ENCODE measurements around the gene SRMS. TPM values are rescaled to one million over a fixed set of nuclear protein-coding genes. Genes with fewer than 3 reads are reported as not detected.
A peak's percentile ranks its signal among the peaks of the same experiment; 100 is the strongest.
"Not testable (repeated sequence)": the region's sequence is repeated elsewhere in the genome, so short reads cannot be mapped to it uniquely, and the experiment has no call there.

Gene SRMS
- total RNA-seq, 1 experiment from 2014 or later, result 0.79 TPM

- Histone ChIP-seq H3K14ac (ENCODE audit: insufficient read depth, low read length) (no peak overlapping the region), H3K23ac (ENCODE audit: insufficient read length, low read depth, low read length) (no peak overlapping the region), H2BK15ac (ENCODE audit: low read depth, low read length) (no peak overlapping the region), H2BK12ac (ENCODE audit: insufficient read length, low read depth, low read length) (no peak overlapping the region), H3K4ac (ENCODE audit: low read depth, low read length) (no peak overlapping the region), H3K79me1 (ENCODE audit: insufficient read depth, low read depth, low read length, poor library complexity, severe bottlenecking) (peaks cover 4% of the 10 kb centered on the region), H2BK120ac (ENCODE audit: low read depth, low read length, poor library complexity, severe bottlenecking) (no peak overlapping the region), H2AK5ac (ENCODE audit: insufficient read length, low read length) (no peak overlapping the region), H3T11ph (ENCODE audit: low read length) (no peak overlapping the region), H3K4me1 (ENCODE audit: insufficient read depth, low read length) (no peaks in the 10 kb centered on the region; the same call in 1 of the 2 replicates), H3K27ac (ENCODE audit: insufficient read length, low read depth, low read length) (no peak overlapping the region), H3K56ac (ENCODE audit: insufficient read length, low read depth, low read length) (no peak overlapping the region), H2BK5ac (ENCODE audit: insufficient read length, low read length) (no peak overlapping the region), H4K8ac (replicated peaks; ENCODE audit: insufficient read length, low read depth, low read length) (no peak overlapping the region), H3K4me2 (ENCODE audit: insufficient read depth, insufficient read length, low read length) (no peak overlapping the region), H4K20me1 (ENCODE audit: control insufficient read depth, insufficient read depth, insufficient read length) (no peaks in the 10 kb centered on the region), H3K23me2 (ENCODE audit: insufficient read length, low read depth, low read length, poor library complexity, severe bottlenecking) (peaks cover 10% of the 10 kb centered on the region), H4K91ac (ENCODE audit: insufficient read length, low read depth, low read length) (no peak overlapping the region), H3K18ac (ENCODE audit: insufficient read length, low read depth, low read length) (no peak overlapping the region), H4K5ac (ENCODE audit: insufficient read length, low read depth, low read length) (no peak overlapping the region), H3K27me3 (ENCODE audit: insufficient read depth, low read length) (no peaks in the 10 kb centered on the region), H2AFZ (ENCODE audit: low read length) (no peak overlapping the region), H3K79me2 (ENCODE audit: insufficient read depth, low read length) (no peaks in the 10 kb centered on the region; the same call in 1 of the 2 replicates), H3K9ac (ENCODE audit: extremely low read depth, insufficient read length, low read length) (no peak overlapping the region), H3K9me3 (ENCODE audit: control insufficient read depth, low read depth, low read length) (no peaks in the 10 kb centered on the region), H2BK20ac (ENCODE audit: low read depth, low read length, poor library complexity, severe bottlenecking) (no peak overlapping the region)
- Mint-ChIP-seq H3K27me3 (ENCODE audit: low read depth) (peaks cover 33% of the 10 kb centered on the region), H3K27ac (no peak overlapping the region; a peak in 1 of 7 replicates), H3K9me3 (peaks cover 6 to 20% of the 10 kb centered on the region in 2 experiments), H3K36me3 (ENCODE audit: insufficient read depth in 1 of 3, low read depth in 3 of 3) (peaks cover 3 to 40% (median 9%) of the 10 kb centered on the region in 3 experiments; a peak in 6 of 7 replicates), H3K4me3 (peak overlapping the region in 1 of 2 experiments; percentile 61; a peak in 2 of 5 replicates), H3K4me1 (peaks cover 2 to 24% of the 10 kb centered on the region in 2 experiments; a peak in 2 of 4 replicates)
- TF ChIP-seq CTCF (conservative IDR thresholded peaks at IDR 0.05), result no peak
- DNase-seq, result no peak
- WGBS (ENCODE audit: extremely low coverage, insufficient read length, low lambda C conversion rate), result no CpG with 5 or more reads among the region's 32 CpGs
Measured at GRCh38 chr20:63517376-63518309, 29.9 kb downstream of the SRMS start.

GRCh38 chr20:63514520-63514919 lies 33.0 kb downstream of the SRMS start:
- H3K4me3 Mint-ChIP-seq; H3T11ph ChIP-seq (ENCODE audit: low read length); H3K9ac ChIP-seq (ENCODE audit: extremely low read depth, insufficient read length, low read length); H3K4ac ChIP-seq (ENCODE audit: low read depth, low read length); H2AK5ac ChIP-seq (ENCODE audit: insufficient read length, low read length); H4K20me1 ChIP-seq (ENCODE audit: control insufficient read depth, insufficient read depth, insufficient read length); H3K4me1 ChIP-seq (ENCODE audit: insufficient read depth, low read length); H2BK5ac ChIP-seq (ENCODE audit: insufficient read length, low read length); H4K5ac ChIP-seq (ENCODE audit: insufficient read length, low read depth, low read length); H3K18ac ChIP-seq (ENCODE audit: insufficient read length, low read depth, low read length); H3K27me3 ChIP-seq (ENCODE audit: insufficient read depth, low read length); H3K9me3 ChIP-seq (ENCODE audit: control insufficient read depth, low read depth, low read length); H4K91ac ChIP-seq (ENCODE audit: insufficient read length, low read depth, low read length); H3K23ac ChIP-seq (ENCODE audit: insufficient read length, low read depth, low read length); H2BK120ac ChIP-seq (ENCODE audit: low read depth, low read length, poor library complexity, severe bottlenecking); DNase-seq; H3K4me2 ChIP-seq (ENCODE audit: insufficient read depth, insufficient read length, low read length); H2BK15ac ChIP-seq (ENCODE audit: low read depth, low read length); H3K23me2 ChIP-seq (ENCODE audit: insufficient read length, low read depth, low read length, poor library complexity, severe bottlenecking); H2AFZ ChIP-seq (ENCODE audit: low read length); H2BK12ac ChIP-seq (ENCODE audit: insufficient read length, low read depth, low read length); H4K8ac ChIP-seq (replicated peaks; ENCODE audit: insufficient read length, low read depth, low read length); H3K14ac ChIP-seq (ENCODE audit: insufficient read depth, low read length); H2BK20ac ChIP-seq (ENCODE audit: low read depth, low read length, poor library complexity, severe bottlenecking); H3K56ac ChIP-seq (ENCODE audit: insufficient read length, low read depth, low read length); H3K79me2 ChIP-seq (ENCODE audit: insufficient read depth, low read length); H3K79me1 ChIP-seq (ENCODE audit: insufficient read depth, low read depth, low read length, poor library complexity, severe bottlenecking); H3K27ac ChIP-seq (ENCODE audit: insufficient read length, low read depth, low read length): not testable (repeated sequence)
- H3K36me3 Mint-ChIP-seq (ENCODE audit: insufficient read depth in 1 of 3, low read depth in 3 of 3), result peaks cover 0 to 33% (median 4%) of the 10 kb centered on the region in 3 experiments; a peak in 4 of 7 replicates
- WGBS (ENCODE audit: extremely low coverage, insufficient read length, low lambda C conversion rate), result no CpG with 5 or more reads among the region's 10 CpGs
- peaks cover 0 to 14% of the 10 kb centered on the region in 2 experiments; a peak in 2 of 4 replicates for H3K4me1 Mint-ChIP-seq
- peaks cover 60% of the 10 kb centered on the region for H3K27me3 Mint-ChIP-seq (ENCODE audit: low read depth)
- peaks cover 6 to 37% of the 10 kb centered on the region in 2 experiments for H3K9me3 Mint-ChIP-seq
- H3K27ac Mint-ChIP-seq, result peak overlapping the region in 1 of 3 experiments; percentile 78; a peak in 2 of 7 replicates

Data from H9 (cell line).